Upper lobe of right lung (tissue), 1 donor: ENCODE results near the gene CDH13. TPM values are rescaled to one million over a fixed set of nuclear protein-coding genes. Genes with fewer than 3 reads are reported as not detected.

Source experiments
- ATAC-seq: fragments of 200-7000 bp; cut with Tn5 transposase; one replicate; pipeline ENCODE4 v1.9.1; 2020; ENCODE audit warnings: mild to moderate bottlenecking, moderate library complexity
- DNase-seq: peaks from one replicate; pipeline ENCODE4 v3.0.0-alpha.2; 2020
- H3K27ac ChIP-seq: fragments of 200-600 bp; one replicate; pipeline ENCODE4 v1.8.0; 2022
- H3K27me3 ChIP-seq: fragments of 200-600 bp; one replicate; pipeline ENCODE4 v1.8.0; 2022; ENCODE audit warnings: mild to moderate bottlenecking
- H3K36me3 ChIP-seq: fragments of 200-600 bp; one replicate; pipeline ENCODE4 v1.8.0; 2022
- H3K4me1 ChIP-seq: fragments of 200-600 bp; one replicate; pipeline ENCODE4 v1.8.0; 2022
- H3K4me3 ChIP-seq: fragments of 200-600 bp; one replicate; pipeline ENCODE4 v1.8.0; 2022; ENCODE audit warnings: mild to moderate bottlenecking
- H3K9me3 ChIP-seq: fragments of 200-600 bp; one replicate; pipeline ENCODE4 v1.8.0; 2022
- intact Hi-C: fragments of 100-400 bp; cut with DNase I; formaldehyde crosslinking; loops from one replicate; pipeline ENCODE4 v1.11.0; 2022
- total RNA-seq: library from RNA; stranded (reverse); fragmentation: NEBNext Ultra II Directional; extraction: Animal tissue kit (Norgen Biotek cat#: 25700); gene quantifications from one replicate; pipeline ENCODE4 v1.2.1, GENCODE V29; 2021
- TF ChIP-seq, protein P1 (sequence below): fragments of 200-600 bp; IDR thresholded peaks from one replicate; pipeline ENCODE4 v1.8.0; 2022; ENCODE audit warnings: antibody characterized with exemption
- donor health status: DM: no; HTN: yes; CAD: no; lungs with severe emphysema.

The CDH13 gene
- total RNA-seq, 1 donor from 2014 or later = 27.2 TPM

DNA sequence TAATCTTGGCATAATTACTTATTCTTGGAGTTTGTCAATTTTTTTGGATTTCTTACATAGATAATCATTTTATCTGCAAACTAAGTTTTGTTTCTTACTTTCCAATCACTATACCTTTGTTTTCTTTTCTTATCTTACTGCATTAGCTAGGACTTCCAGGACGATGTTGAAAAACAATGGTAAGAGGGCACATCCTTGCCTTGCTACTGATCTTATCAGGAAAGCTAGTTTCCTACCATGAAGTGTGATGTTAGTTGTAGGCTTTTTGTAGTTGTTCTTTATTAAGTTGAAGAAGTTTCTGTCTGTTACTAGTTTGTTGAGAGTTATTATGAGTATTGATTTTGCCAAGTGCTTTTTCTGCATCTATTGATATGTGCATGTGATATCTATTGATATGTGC lies 31.0 kb downstream of the CDH13 start:
- Histone ChIP-seq H3K4me1 (no peaks in the 10 kb centered on the region), H3K9me3 (no peaks in the 10 kb centered on the region), H3K27me3 (no peaks in the 10 kb centered on the region), H3K4me3 (no peak overlapping the region), H3K36me3 (no peaks in the 10 kb centered on the region), H3K27ac (no peak overlapping the region)
- no peak for ATAC-seq
- DNase-seq = no peak
- intact Hi-C loops = no loop called here
- TF ChIP-seq, protein P1, sequence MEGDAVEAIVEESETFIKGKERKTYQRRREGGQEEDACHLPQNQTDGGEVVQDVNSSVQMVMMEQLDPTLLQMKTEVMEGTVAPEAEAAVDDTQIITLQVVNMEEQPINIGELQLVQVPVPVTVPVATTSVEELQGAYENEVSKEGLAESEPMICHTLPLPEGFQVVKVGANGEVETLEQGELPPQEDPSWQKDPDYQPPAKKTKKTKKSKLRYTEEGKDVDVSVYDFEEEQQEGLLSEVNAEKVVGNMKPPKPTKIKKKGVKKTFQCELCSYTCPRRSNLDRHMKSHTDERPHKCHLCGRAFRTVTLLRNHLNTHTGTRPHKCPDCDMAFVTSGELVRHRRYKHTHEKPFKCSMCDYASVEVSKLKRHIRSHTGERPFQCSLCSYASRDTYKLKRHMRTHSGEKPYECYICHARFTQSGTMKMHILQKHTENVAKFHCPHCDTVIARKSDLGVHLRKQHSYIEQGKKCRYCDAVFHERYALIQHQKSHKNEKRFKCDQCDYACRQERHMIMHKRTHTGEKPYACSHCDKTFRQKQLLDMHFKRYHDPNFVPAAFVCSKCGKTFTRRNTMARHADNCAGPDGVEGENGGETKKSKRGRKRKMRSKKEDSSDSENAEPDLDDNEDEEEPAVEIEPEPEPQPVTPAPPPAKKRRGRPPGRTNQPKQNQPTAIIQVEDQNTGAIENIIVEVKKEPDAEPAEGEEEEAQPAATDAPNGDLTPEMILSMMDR = no peak

GRCh38 chr16:82658796-82659195 lies 32.0 kb downstream of the CDH13 start:
- TF ChIP-seq, protein P1 = no peak
- intact Hi-C loops = no loop called here
- Histone ChIP-seq H3K9me3 (no peaks in the 10 kb centered on the region), H3K4me1 (no peaks in the 10 kb centered on the region), H3K4me3 (no peak overlapping the region), H3K27me3 (no peaks in the 10 kb centered on the region), H3K36me3 (no peaks in the 10 kb centered on the region), H3K27ac (no peak overlapping the region)
- ATAC-seq = no peak
- DNase-seq = no peak

DNA sequence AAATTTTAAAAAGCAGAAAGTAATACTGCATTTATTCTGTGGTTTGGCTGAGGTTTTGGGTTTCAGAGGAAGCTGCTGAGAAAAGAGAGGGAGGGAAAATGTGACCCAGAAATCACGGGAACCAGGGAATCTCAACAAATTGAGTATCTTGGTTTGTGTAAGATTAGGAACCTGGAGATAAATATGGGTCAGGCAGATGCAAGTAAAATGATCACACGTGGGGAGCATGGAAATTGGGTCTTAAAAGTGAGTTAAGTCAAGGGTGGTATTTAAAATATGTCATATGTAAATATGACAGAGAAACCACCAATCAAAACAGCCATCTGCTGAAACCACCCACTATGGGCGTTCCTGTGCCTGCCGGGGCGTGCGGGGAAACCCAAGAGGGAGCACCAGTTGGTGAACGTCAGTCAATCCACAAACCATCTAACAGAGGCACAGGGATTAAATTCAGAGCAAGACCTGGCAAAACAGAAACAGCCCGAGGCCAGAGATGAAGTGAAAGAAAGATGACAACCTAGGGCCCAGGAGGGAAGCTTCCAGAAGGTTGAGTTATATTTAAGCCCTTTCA lies 33.4 kb downstream of the CDH13 start:
- DNase-seq (no peak), ATAC-seq (no peak)
- H3K27ac ChIP-seq = no peak overlapping the region
- H3K4me1 ChIP-seq = no peaks in the 10 kb centered on the region
- no peak overlapping the region for H3K4me3 ChIP-seq
- TF ChIP-seq, protein P1 = no peak
- H3K36me3 ChIP-seq = no peaks in the 10 kb centered on the region
- H3K9me3 ChIP-seq = no peaks in the 10 kb centered on the region
- peaks cover 4% of the 10 kb centered on the region for H3K27me3 ChIP-seq
- intact Hi-C loops = no loop called here

DNA sequence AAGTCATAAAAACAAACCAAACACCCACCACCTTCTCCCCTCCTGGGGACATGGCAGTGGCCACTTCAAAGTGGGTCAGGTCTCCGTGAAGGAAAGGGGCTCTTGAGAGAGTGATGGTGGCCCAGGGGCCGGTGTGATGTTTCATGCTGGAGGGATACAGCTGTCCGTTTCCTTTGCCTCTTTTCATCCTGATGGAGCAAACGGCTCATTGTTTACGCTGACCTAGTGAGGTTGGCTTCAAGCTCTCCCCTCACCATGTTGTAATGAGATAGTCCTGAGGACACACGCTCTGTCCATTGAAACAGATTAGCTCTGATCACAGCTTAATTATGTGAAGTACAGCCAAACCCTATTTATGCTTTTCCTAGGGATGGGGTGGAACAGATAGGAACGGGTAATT lies 34.2 kb downstream of the CDH13 start:
- Histone ChIP-seq H3K9me3 (no peaks in the 10 kb centered on the region), H3K27ac (no peak overlapping the region), H3K27me3 (peaks cover 4% of the 10 kb centered on the region), H3K4me3 (no peak overlapping the region), H3K4me1 (no peaks in the 10 kb centered on the region), H3K36me3 (no peaks in the 10 kb centered on the region)
- no peak for ATAC-seq
- intact Hi-C loops = no loop called here
- DNase-seq = no peak
- TF ChIP-seq, protein P1 = no peak

GRCh38 chr16:82664181-82664580 lies 37.4 kb downstream of the CDH13 start:
- H3K4me1 ChIP-seq = no peaks in the 10 kb centered on the region
- H3K9me3 ChIP-seq = no peaks in the 10 kb centered on the region
- no peak for DNase-seq
- TF ChIP-seq, protein P1 = no peak
- no peak overlapping the region for H3K27ac ChIP-seq
- ATAC-seq = no peak
- peaks cover 4% of the 10 kb centered on the region for H3K27me3 ChIP-seq
- no peaks in the 10 kb centered on the region for H3K36me3 ChIP-seq
- H3K4me3 ChIP-seq = no peak overlapping the region
- intact Hi-C loops = no loop called here

DNA sequence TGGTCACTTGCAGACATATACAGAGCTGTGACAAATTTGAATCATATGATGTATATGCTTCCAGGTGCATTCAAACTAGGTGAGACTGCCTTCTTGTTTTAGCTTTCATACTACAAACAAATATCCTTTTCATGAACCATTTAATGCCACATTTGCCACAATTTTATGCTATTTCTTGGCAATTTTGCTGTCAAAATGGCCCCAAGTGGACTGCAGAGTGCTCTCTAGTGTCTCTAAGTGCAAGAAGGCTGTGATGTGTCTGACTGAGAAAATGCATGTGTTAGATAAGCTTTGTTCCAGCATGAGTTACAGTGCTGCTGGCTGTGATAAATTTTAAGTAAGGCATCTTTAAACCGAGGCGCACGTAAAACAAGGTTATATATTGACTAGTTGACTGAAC lies 38.3 kb downstream of the CDH13 start:
- H3K4me1 ChIP-seq = no peaks in the 10 kb centered on the region
- ATAC-seq = no peak
- intact Hi-C loops = no loop called here
- no peak overlapping the region for H3K4me3 ChIP-seq
- H3K9me3 ChIP-seq = no peaks in the 10 kb centered on the region
- TF ChIP-seq, protein P1 = no peak
- DNase-seq = no peak
- no peak overlapping the region for H3K27ac ChIP-seq
- peaks cover 4% of the 10 kb centered on the region for H3K27me3 ChIP-seq
- H3K36me3 ChIP-seq = no peaks in the 10 kb centered on the region
